Type B pancreatic cell (in vitro differentiated cells): ENCODE results near the gene C1QL4. TPM values are rescaled to one million over a fixed set of nuclear protein-coding genes. Genes with fewer than 3 reads are reported as not detected.

Experiments used
- DNase-seq: peaks from one replicate; pipeline ENCODE4 v3.0.0; 2021; ENCODE audit warnings: mixed read lengths; ENCODE audit not compliant: unreplicated experiment; ENCODE audit errors: extremely low spot score
- H3K27ac Mint-ChIP-seq: 2 replicates; pipeline ENCODE4 v1.8.0; 2021; ENCODE audit warnings: mild to moderate bottlenecking, mixed read lengths
- H3K27me3 Mint-ChIP-seq: 2 replicates; pipeline ENCODE4 v1.8.0; 2021; ENCODE audit warnings: mixed read lengths
- H3K36me3 Mint-ChIP-seq: 2 replicates; pipeline ENCODE4 v1.8.0; 2021; ENCODE audit warnings: mixed read lengths
- H3K4me1 Mint-ChIP-seq: one replicate; pipeline ENCODE4 v1.8.0; 2021; ENCODE audit warnings: mixed read lengths; ENCODE audit not compliant: unreplicated experiment
- H3K4me3 Mint-ChIP-seq: 2 replicates; pipeline ENCODE4 v1.8.0; 2021; ENCODE audit warnings: mild to moderate bottlenecking, mixed read lengths
- H3K9me3 Mint-ChIP-seq: 2 replicates; pipeline ENCODE4 v1.8.0; 2021; ENCODE audit warnings: mixed read lengths
- total RNA-seq: library from RNA; stranded (reverse); gene quantifications from 2 replicates; pipeline ENCODE4 v1.2.1, GENCODE V29; 2021; ENCODE audit warnings: low replicate concordance
- TF ChIP-seq, protein P1 (sequence below): fragments of 200-600 bp; sonication (generic); conservative IDR thresholded peaks from 2 replicates; pipeline ENCODE4 v1.5.0; 2021; ENCODE audit warnings: antibody characterized with exemption, mild to moderate bottlenecking

Gene C1QL4
- total RNA-seq, 1 donor from 2014 or later: 1.2 TPM

DNA sequence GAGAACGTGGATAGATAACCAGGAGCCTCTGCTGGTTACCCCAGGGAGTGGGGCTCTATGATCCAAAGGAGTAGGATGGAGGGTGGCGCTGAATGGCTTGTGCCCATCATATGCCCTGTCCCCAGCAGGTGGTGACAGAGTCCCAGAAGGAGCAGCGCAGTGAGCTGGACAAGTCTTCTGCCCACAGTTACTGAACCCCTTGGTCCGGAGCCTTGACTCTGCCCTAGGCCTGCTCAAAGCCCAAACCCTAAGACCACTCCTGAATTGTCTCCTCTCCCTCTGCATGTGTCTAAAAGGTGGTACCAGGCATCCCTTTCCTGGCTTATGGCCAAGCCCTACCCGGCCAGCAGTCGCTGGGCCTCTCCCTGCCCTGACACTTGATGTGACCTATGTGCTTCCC lies 38.8 kb downstream of the C1QL4 start:
- peak overlapping the region; percentile 34 for H3K4me3 Mint-ChIP-seq
- no peak overlapping the region for H3K27ac Mint-ChIP-seq
- TF ChIP-seq, protein P1, sequence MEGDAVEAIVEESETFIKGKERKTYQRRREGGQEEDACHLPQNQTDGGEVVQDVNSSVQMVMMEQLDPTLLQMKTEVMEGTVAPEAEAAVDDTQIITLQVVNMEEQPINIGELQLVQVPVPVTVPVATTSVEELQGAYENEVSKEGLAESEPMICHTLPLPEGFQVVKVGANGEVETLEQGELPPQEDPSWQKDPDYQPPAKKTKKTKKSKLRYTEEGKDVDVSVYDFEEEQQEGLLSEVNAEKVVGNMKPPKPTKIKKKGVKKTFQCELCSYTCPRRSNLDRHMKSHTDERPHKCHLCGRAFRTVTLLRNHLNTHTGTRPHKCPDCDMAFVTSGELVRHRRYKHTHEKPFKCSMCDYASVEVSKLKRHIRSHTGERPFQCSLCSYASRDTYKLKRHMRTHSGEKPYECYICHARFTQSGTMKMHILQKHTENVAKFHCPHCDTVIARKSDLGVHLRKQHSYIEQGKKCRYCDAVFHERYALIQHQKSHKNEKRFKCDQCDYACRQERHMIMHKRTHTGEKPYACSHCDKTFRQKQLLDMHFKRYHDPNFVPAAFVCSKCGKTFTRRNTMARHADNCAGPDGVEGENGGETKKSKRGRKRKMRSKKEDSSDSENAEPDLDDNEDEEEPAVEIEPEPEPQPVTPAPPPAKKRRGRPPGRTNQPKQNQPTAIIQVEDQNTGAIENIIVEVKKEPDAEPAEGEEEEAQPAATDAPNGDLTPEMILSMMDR: no peak
- no peaks in the 10 kb centered on the region for H3K36me3 Mint-ChIP-seq
- no peaks in the 10 kb centered on the region for H3K4me1 Mint-ChIP-seq
- no peak for DNase-seq
- H3K27me3 Mint-ChIP-seq: peaks cover 77% of the 10 kb centered on the region
- H3K9me3 Mint-ChIP-seq: no peaks in the 10 kb centered on the region

DNA sequence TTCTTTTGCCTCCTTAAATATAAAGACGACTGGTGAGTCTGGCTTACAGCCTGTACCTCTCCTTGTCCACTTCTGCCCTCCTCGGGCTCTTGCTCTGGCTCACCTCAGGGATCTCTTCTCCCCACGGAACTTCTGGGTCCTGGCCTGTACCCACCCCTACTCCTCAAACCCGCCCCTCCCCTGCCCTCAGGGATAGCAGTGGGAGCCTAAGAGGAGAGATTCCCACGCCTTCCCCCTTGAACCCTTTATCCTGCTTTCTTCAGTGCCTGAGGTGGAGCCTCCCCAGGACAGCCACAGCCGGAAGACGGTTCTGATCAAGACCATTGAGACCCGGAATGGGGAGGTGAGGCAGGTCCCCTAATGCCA lies 39.3 kb downstream of the C1QL4 start:
- no peaks in the 10 kb centered on the region for H3K36me3 Mint-ChIP-seq

DNA sequence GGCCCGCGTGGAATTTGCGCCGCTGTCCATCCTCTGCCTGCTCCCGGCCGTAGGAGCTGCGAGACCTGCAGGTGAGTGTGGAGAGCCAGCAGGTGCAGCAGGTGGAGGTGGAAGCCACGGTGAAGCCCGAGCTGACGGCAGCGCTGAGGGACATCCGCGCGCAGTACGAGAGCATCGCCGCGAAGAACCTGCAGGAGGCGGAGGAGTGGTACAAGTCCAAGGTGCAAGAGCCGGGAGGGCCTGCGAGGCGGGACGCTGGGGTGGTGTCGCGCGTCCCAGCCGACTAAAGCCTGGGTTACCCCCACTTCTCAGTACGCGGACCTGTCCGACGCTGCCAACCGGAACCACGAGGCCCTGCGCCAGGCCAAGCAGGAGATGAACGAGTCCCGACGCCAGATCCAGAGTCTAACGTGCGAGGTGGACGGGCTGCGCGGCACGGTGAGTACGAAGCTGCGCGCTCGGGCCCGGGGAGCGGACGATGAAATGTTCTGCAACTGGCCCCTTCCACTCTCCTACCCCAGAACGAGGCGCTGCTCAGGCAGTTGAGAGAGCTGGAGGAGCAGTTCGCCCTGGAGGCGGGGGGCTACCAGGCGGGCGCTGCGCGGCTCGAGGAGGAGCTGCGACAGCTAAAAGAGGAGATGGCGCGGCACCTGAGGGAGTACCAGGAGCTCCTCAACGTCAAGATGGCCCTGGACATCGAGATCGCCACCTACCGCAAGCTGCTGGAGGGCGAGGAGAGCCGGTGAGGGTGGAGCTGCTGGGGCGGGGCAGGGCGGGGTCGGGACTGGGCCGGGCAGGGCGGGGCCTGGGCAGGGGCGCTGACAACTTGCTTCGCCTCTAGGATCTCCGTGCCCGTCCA lies 39.9 kb downstream of the C1QL4 start:
- no peaks in the 10 kb centered on the region for H3K36me3 Mint-ChIP-seq
- peaks cover 80% of the 10 kb centered on the region for H3K27me3 Mint-ChIP-seq
- DNase-seq: no peak

More for the DNA sequence above, 39.3 kb downstream of the C1QL4 start:
- DNase-seq: no peak
- H3K4me3 Mint-ChIP-seq: peak overlapping the region; percentile 28
- TF ChIP-seq, protein P1: no peak
- no peaks in the 10 kb centered on the region for H3K4me1 Mint-ChIP-seq
- H3K27me3 Mint-ChIP-seq: peaks cover 76% of the 10 kb centered on the region
- H3K9me3 Mint-ChIP-seq: no peaks in the 10 kb centered on the region
- no peak overlapping the region for H3K27ac Mint-ChIP-seq

DNA sequence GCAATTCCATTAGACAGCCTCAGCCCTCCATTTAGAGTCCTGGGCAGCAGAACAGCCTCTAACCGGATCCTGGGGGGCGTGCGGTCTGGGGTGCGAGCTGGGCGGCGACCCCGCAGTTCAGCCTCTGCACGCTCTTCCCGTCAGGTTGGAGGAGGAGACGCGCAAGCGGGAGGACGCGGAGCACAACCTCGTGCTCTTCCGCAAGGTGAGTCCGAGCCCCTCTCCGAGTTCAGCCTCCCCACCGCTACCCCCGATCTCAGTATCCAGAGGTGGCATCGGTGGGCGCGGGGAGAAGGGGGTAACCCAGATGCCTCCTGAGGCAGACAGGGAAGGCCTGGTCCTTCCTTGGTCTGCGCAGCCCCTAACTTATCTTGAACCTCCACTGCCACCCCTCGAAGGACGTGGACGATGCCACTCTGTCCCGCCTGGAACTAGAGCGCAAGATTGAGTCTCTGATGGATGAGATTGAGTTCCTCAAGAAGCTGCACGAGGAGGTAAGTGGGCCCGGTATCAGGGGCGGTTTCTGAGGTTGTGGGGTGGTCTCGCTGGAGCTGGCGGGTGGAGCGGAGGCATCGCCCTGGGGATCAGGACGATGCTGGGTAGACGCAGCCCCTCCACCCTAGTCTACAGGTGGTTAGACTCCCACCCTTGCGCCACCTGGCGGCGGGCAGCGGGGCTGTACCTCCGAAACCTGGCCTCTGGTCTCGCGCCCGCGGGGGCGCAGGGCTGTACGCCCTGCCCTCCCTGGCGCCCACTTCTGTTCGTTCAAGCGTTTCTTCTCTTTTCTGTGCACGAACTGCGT lies 40.8 kb downstream of the C1QL4 start:
- H3K4me1 Mint-ChIP-seq: no peaks in the 10 kb centered on the region
- DNase-seq: no peak
- H3K36me3 Mint-ChIP-seq: no peaks in the 10 kb centered on the region
- no peak overlapping the region for H3K27ac Mint-ChIP-seq
- TF ChIP-seq, protein P1: peak; percentile 82
- no peaks in the 10 kb centered on the region for H3K9me3 Mint-ChIP-seq
- H3K4me3 Mint-ChIP-seq: peak overlapping the region; percentile 71
- peaks cover 81% of the 10 kb centered on the region for H3K27me3 Mint-ChIP-seq

More for the DNA sequence above, 39.9 kb downstream of the C1QL4 start:
- no peaks in the 10 kb centered on the region for H3K9me3 Mint-ChIP-seq
- H3K4me1 Mint-ChIP-seq: no peaks in the 10 kb centered on the region
- TF ChIP-seq, protein P1: peak; percentile 34
- H3K4me3 Mint-ChIP-seq: peak overlapping the region; percentile 71
- H3K27ac Mint-ChIP-seq: no peak overlapping the region

DNA sequence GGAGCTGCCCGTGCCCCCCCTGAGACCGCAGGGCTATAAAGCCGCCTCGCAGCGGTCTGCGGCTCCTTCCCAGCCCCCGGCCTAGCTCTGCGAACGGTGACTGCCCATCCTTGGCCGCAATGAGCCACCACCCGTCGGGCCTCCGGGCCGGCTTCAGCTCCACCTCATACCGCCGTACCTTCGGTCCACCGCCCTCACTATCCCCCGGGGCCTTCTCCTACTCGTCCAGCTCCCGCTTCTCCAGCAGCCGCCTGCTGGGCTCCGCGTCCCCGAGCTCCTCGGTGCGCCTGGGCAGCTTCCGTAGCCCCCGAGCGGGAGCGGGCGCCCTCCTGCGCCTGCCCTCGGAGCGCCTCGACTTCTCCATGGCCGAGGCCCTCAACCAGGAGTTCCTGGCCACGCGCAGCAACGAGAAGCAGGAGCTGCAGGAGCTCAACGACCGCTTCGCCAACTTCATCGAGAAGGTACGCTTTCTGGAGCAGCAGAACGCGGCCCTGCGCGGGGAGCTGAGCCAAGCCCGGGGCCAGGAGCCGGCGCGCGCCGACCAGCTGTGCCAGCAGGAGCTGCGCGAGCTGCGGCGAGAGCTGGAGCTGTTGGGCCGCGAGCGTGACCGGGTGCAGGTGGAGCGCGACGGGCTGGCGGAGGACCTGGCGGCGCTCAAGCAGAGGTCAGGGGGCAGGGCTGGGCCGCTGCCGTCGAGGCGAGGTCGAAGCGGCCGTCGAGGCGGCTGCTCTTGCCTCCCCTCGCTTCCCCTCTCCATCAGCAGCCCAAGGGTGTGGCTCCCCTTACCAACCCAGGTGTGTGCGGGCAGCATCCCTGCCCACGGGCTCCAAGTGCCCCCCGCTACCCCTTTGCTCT lies 41.7 kb downstream of the C1QL4 start, which contains the start of gene PRPH:
Gene PRPH (plus strand): TSS at position 66 of the 855 bp plus-strand sequence. CDS start 54 bp downstream, at position 120.
- H3K9me3 Mint-ChIP-seq: no peaks in the 10 kb centered on the region
- H3K27me3 Mint-ChIP-seq: peaks cover 78% of the 10 kb centered on the region
- no peaks in the 10 kb centered on the region for H3K4me1 Mint-ChIP-seq
- DNase-seq: no peak
- H3K27ac Mint-ChIP-seq: no peak within 1 kb of the TSS
- no peak within 1 kb of the TSS for H3K4me3 Mint-ChIP-seq
- H3K36me3 Mint-ChIP-seq: no peaks in the 10 kb centered on the region
- TF ChIP-seq, protein P1: no peak
